ENCODE measurements around the gene MTERF4.

MTERF4 gene, protein sequence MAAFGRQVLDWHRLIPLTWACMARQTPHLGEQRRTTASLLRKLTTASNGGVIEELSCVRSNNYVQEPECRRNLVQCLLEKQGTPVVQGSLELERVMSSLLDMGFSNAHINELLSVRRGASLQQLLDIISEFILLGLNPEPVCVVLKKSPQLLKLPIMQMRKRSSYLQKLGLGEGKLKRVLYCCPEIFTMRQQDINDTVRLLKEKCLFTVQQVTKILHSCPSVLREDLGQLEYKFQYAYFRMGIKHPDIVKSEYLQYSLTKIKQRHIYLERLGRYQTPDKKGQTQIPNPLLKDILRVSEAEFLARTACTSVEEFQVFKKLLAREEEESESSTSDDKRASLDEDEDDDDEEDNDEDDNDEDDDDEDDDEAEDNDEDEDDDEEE

DNA sequence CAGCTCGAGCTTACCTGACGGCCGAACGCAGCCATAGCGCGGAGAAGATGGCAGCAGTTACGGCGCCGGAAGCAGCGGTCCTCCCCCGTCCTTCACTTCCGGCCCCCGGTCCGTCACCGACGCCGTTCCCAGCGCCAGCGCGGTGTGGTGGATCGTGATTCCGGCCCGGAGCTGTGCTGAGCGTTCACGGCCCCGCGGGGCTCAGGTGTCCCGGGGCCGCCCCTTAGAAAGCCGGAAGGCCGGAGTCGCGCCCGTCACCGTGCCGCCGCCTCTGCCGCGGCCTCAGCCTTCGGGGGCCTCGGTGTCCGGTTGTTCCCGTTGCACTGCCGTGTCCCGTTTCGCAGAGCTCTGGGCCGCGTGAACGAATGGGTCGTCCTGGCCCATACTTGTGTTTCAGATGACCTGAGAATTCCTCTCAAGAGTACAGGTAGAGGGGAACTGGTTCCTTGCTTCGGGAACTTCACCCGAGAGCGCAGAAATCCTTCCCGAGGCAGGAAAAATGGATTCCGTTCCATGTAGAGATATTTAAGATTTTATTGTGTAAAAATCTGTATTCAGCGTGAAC lies at the start of gene MTERF4:
Gene MTERF4, minus strand, starts transcription at position 49 of the 565 bp plus-strand sequence. Its CDS starts 14 bp downstream, at position 35.
- peak; percentile 90 for DNase-seq

DNA sequence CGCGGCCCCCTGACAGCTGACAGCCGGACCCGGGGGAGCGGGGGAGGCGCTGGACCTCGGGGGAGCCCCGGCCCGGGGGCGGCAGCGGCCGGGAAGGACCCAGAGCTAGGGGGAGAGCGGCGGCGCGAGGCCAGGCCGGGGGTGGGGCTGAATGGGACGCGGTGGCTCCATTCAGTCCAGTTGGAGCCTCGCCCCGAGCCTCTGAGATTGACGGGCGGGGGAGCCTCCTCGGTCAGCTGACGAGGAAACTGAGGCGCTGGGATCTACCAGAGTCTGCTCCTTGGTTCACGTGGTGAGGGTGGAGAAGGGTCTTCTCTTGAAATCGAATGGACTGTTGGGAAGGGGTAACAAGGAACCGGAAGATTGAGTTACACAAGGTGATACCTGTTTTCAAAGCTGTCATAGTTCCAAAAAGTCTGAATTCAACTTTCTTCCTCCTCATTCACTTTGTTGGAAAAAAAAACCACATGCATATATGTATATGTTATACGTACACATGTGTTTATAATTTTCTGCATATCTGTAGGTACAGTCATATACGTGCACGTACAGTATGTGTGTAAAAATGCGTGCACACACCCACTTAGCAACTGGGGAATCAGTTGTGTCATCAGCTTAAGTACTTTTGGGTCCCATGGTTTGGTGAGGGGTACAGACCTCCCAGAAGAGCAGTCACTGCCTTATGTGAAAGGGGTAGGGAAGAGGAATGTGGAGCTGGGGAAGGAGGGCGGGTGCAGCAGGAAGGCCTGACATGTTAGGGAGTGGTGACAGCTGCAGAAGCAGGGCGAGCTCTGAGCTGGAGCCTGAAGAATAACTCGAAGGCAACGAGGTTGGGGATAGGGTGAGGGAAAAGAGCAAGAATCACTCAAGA lies 48.8 kb upstream of the MTERF4 start:
- no peak for DNase-seq

DNA sequence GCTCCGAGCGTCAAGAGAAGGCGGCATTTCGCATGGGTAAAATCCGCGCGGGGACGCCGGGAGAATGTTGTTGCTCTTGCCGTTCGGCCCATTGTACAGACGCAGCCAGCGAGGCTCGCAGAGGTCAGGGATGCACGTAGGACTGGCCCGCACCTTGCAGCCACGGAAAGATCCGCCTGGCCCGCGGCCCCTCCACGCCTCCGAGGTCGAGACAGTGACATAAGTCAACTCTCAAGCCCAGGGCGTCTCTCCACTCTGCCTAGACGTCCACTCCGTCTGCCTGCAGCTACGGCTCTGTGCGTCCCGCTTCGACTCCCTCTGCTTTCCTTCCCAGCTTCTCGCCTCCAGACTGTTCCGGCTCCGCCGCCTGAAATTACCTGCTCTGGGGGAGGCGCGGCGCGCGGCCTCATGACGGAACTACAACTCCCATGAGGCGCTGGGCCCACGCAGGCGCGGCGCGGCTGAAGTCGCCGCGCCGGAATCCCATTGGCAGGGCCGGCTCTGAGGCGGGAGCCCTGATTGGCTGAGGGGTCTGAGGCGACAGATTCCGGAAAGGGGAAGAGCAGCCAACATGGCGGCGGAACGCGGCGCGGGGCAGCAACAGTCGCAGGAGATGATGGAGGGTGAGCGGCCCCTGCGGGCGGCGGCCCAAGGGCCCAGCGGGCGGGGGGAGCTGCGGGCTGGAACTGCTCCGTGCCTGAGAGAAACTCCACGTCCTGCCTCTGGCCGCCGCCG lies 48.0 kb upstream of the MTERF4 start, which contains the start of gene PPP1R7:
Gene PPP1R7, plus strand, starts transcription at position 543 of the 735 bp plus-strand sequence. Its CDS starts 29 bp downstream, at position 572.
- peak; percentile 97 for DNase-seq

DNA sequence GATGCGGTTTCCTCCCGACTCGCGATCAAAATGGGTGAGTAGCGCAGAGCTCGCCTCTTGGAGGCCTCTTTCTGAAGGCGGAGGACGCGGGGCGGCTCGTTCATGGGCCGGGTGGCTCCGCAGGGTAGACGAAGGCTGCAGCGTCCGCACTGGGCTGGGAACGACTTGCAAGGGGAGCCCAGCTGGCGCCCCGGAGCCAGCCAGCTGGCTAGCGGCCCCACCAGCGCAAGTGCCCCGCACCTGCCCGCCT lies 47.5 kb upstream of the MTERF4 start:
- DNase-seq = no peak

DNA sequence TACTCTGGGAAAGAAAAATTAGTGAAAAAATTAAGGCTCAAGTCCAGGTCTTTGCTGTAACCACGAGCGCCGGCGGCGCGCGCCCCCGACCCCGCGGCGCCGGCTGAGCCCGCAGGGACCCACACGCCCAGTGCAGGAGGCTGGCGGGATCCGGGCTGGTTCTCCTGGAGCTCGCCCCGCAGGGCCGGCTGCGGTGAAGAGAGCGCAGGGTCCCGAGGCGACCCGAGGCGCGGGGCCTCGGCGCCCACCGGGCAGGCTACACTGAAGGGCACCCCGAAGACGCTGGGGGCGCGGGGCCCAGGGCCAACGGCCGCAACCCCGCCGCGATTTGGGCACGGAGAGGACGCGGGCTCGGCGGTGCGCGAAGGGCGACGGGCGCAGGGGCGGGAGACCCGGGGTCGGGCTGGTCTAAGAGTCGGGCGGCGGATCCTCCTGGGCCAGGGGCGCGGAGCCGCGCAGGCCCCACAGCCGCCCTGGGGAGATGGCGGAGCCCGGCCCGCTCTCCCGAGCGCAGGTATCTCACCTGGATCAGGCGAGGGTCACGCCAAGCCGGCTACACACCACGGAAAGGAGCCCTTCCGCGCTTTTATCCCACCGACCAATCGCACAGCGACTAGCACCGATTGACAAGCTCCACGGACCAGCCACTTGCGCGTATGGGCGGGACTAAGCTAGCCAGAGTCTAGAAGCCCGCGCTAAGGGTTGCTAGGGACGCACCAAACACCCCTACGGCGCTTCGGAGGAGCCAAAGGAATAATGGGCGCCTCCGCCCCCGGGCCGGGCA lies 47.0 kb upstream of the MTERF4 start, which contains the start of gene PASK:
Gene PASK, minus strand, starts transcription at position 582 of the 784 bp plus-strand sequence. CDS start 6,440 bp downstream, outside the sequence.
- DNase-seq = peak; percentile 92

DNA sequence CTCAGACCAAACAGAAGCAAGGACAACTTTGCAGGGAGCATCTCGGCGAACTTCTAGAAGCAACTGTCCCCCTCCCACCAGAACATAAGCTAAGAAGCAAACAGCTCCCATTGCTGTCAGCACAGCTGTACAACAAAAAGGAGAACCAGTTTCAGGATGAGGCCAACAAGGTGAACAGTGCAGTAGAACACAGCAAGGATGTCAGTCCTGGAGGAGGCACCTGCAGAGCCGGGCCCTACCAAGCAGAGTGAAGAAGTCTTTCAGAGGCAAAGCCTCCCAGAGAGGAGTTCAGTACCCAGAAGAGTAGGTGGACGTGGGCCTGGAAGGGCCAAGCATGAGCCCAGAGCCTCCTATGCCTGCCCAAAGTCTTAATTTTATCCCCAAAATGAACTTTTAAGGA lies 46.2 kb upstream of the MTERF4 start:
- no peak for DNase-seq

DNA sequence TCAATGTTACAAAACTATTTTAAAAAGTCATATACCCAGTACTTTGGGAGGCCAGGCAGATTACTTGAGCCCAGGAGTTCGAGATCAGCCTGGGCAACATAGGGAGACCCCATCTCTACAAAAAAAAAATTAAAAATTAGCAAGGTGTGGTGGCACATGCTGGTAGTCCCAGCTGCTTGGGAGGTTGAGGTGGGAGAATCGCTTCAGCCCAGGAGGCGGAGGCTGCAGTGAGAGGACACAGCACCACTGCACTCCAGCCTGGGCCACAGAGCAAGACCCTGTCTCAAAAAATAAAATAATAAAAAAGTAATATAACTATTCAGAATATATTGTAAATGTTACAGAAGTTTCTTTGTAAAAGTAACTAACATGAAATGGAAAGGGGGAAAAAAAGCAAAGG lies 45.2 kb upstream of the MTERF4 start:
- no peak for DNase-seq

DNA sequence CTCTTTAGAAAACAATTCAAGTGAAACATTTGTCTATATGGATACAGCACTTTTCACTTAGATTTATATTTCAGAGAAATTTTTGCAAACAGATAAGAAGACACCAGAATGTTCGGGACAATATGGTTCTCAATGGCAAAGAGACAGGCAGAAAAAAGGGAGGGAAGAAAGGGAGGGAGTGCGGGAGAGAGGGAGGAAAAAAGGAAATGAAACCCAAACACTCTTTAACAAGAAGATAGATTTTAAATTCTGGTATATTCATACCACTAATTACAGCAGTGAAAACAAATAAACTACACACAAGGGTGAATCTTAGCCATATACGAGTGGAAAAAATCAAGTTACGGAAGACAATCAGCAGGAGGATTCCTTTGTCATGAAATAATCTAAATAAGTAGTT lies 44.2 kb upstream of the MTERF4 start:
- no peak for DNase-seq

DNA sequence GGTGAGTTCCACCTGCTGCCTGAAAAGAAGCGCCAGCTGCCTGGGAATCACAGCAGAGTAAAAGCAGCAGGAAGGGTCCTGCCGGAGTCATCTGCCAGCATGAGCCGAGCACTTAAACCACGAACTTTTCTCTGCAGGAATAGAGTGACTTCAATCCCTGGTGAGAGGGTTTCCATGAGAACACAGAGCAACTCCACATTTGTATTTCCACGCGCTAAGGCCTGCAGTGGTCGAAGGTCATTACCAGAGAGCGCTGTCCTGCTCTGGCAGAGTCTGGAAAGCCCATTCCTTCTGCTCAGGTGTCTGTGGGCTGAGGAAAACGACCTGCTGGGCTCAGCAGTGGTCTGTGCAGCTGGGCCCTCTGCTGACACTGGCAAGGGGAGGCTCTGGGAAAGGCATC lies 40.5 kb upstream of the MTERF4 start:
- no peak for DNase-seq

DNA sequence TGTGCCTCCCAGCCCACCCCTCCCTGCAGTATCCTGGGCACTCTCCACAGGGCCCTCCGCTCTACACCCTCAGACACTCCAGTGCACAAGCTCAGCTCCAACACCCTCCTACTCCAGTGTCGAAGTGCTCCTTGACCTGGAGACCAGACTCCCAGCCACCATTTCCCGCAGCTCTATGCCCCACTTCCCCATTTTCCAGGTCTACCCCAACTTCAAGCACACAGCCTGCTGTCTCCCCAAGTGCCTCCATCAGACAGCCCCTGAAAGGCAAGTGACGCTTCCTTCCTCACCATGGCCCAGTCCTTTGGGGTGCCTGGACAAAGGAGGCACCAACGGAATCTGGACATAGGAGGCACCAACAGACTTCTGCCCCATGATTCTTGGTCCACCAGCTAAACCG lies 40.0 kb upstream of the MTERF4 start:
- DNase-seq = no peak

DNA sequence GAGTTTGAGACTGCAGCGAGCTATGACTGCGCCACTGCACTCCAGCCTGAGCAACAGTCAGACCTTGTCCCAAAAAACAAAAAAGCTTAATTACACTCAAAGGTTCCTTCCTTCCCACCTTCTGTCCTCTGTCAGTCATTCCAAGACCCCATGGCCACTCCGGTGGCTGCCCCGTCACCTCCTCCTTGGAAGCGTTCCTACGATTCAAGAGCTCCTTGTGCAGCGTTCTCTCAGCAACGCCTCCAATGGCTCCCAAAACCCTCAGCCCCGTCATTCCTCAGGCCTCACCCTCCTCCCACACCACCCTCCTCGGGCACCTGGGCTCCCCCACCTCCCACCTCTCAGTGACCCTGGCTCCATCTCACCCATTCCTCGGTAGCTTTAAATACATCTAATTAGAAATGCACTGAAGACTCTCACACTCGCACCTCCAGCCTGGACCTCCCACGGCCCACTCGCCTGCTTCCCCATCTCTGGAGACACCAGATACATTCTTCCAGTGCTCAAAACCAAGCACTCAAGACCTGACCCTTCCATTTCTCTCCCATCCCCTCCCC lies 39.2 kb upstream of the MTERF4 start:
- no peak for DNase-seq

DNA sequence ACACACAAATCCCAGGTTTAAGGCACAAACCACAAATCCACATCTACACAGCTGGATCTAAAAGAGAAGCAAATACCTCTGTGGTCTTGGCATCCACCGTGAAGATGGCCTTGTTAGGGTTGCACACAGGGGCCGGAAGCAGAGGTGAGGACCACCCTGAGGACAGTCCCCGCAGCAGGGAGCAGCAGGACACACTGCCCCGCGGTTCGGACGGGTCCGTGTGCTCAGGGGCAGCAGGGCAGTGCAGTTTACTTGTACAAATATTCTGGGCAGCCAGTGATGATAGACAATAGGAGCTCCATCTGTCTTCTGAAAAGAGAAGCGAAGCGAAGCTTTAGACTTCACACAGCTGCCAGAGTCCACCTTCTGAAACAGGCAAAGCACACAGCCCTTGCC lies 38.4 kb upstream of the MTERF4 start:
- DNase-seq = no peak

DNA sequence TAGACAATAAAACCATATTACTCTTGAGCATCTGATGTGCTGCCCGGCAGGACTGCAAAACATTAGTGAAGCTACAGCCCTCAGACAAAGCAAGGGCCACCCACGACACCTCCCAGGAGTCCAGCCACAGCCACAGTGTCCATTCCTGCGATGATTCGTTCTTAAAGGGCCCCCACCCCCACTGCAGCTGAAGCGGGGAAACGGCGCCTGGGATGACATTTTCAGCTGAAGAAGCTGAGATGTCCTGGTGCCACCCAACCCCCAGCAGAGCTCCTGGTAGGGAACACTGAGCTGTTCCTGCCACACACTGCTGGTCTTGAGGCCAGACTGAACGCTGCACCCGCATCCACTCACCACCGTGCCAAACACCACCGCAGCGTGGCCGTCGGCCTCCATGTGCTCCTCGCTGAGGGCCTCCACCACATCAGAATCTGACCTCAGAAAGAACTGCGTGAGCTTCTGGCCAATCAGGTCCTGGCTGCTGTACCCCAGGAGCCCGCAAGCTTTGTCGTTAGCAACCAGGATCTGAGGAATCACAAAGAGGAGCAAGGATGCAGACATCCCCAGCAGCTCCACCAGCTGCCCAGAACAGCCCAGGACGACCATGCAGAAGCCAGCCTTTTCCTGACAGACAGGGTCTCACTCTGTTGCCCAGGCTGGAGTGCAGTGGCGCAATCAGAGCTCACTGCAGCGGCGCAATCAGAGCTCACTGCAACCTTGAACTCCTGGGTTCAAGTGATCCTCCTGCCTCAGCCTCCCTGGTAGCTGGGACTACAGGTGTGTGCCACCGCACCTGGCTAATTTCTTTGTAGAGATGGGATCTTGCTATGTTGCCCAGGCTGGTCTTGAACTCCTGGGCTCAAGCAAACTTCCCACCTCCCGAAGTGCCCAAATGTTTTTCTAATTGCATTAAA lies 37.7 kb upstream of the MTERF4 start:
- DNase-seq = no peak

DNA sequence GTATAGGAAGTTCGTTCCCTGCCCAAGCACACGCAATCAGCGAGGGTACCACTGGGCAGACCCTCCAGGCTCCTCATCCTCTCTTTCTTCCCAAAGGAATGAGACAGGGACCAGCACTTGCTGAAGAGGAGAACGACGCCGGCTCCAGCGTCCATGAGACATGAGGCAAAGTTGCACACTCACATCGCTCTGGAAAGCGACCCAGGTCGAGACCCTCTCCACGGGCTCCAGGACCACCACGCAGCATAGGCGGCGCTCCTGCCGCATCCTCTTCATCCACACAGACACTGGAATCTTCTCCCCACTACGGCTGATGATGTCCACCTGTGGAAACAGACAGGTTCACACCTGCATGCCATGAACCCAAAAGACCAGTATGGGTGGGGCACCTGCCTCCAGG lies 36.4 kb upstream of the MTERF4 start:
- no peak for DNase-seq

DNA sequence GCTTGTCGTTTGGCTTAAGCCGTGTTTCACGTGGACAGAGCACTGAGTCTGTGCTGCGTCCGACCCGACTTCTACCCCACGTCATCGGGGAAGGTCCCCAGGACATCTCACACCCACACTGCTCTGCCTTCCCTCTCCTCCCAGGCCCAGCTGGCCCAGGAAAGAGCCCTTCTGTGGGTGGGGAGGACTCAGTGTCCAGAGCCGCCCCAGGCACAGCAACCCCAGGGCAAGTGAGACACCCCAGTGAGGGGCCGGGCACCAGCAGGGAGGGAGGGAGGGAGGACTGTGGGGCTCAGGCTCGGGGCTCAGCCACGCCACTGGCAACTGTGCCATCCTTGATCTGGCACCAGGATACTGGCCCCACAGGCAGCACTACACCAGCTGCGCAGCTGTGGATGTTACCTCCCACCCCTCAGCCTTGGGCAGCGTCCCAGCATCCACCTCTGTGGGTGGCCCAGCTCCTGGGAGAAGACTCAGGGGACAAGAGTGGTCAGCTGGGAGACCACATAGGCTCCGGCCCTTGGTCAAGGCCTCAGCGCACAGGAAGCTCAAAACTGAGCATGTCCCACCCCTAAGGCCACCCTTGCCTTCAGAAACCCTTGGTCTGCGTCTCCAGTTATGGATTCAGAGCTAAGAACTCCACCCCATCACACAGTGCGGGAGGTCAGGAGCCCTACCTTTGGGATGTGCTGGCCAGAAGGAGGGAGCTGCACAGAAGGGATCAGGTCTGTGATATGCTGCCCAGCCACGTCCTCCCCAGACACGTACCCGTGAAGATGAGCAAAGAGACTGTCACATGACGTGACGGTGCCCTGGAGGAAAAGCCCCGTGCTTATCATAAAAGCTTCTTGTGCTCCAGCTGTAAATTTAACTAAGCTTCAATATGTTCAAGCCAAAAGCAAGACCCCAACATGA lies 35.4 kb upstream of the MTERF4 start:
- no peak for DNase-seq

DNA sequence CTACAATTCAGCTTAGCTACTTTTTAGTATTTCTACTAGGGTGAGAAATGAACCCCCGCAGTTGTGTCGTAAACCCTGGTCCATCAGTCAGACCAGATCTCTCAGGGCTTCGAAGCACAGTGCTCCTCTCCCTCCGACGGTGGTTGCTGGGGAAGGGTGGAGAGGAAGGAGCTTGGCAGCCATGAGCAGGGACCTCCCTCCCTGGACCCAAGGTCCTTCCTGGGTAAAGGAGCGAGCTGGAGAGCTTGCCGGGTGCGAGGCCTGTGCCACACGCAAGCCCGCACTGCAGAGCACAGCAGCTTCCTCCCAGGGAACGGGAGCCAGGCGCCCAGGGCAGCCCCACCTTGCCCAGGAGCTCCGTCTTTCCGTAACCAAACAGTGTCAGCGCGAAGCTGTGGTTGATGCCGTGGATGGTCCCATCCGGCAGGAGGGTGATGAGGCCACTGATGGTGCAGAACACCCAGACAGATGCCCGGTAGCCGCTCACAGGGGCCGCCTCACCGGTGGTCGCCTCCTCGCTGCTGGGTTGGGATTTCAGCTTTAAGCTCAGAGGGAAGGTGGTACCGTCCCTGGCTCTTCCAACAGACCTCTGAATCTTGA lies 34.7 kb upstream of the MTERF4 start:
- no peak for DNase-seq

DNA sequence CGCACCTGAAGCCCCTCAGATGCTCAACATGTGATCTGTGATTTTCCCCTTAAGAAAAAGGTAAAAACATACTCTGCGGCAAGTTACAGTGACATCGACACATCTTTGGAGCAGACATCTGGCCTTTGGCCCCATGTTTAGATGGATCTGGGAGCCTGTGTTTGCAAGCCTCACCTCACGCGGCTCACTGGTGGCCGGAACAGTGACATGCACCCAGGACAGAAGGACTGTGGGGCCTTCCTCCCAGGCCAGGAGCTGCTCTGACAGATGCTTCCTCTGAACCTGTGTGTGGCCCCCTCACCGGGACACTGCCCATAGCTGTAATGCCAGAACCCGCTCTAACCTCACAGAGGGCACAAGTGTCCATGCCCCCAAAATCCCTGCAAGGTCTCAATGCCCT lies 34.1 kb upstream of the MTERF4 start:
- DNase-seq = no peak

DNA sequence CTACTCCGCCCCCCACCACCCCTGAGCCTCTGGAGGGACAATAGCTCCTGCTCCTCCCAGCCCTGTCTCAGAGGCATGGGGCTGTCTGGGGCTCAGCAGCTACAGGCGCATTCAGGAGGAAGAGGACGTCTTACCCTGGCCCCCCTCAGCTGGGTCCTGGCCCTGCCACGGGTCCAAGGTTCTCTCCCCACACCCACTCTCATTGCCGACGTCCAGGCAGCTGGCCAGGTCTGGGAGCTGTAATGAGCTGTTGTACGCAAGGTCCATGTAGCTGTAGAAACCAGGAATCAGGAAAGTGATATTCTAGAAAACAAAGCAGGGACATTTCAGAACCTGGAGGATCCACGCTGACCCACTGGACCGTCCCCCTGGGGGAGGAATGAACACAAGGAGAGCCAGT lies 33.6 kb upstream of the MTERF4 start:
- no peak for DNase-seq

DNA sequence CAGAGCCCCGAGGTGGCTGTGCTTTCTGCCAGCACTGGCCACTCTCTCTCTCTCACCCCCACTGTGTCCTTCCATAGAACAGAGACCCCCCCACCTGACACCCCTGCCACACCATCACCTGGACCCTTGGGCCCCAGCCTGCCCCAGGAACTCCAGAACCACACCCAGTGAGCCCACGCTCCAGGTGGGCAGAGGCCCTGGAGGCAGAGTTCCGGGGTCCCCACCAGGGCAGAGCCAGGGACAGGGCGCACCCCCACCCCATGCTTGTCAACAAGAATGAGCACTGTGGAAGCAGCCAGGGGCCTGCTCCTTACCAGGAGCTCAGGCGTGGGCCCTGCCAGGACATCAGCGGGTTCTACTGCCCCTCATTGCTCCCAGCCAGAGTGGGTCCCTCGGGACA lies 32.6 kb upstream of the MTERF4 start:
- DNase-seq = no peak

Measured in left hindlimb (tissue), 1 donor.